Measurements from ENCODE around the gene FOXS1. TPM values are rescaled to one million over a fixed set of nuclear protein-coding genes. Genes with fewer than 3 reads are reported as not detected.

FOXS1 gene
- 1 to 10 TPM; 2.8 to 5.0 TPM for total RNA-seq
- long read RNA-seq, donor 1, partial matches to known transcripts: 0 of 4 reads
- long read RNA-seq, donor 1, other reads (novel, unspliced or antisense): 0 of 4 reads
- long read RNA-seq, donor 2, transcript FOXS1-201 (1 exons, 1,319 nt): major isoform, 12 of 12 reads
- long read RNA-seq, donor 2, partial matches to known transcripts: 0 of 12 reads
- long read RNA-seq, donor 2, other reads (novel, unspliced or antisense): 0 of 12 reads

GRCh38 chr20:31845300-31845863 is at the start of gene FOXS1:
FOXS1 (minus strand) TSS chr20:31845604; CDS start chr20:31845542, 62 bp downstream.
- no peak for DNase-seq (ENCODE audit: low spot score)

GRCh38 chr20:31890646-31891045 is 45.2 kb upstream of the FOXS1 start:
- no peak for DNase-seq (ENCODE audit: low spot score)
- intact Hi-C loops (cut with DNase I): no loop called here

More at GRCh38 chr20:31845300-31845863, at the start of gene FOXS1:
- intact Hi-C loops (cut with DNase I): loop anchor here in 1 of 2 donors (10.0 kb wide), 1 partner anchor 109 kb away; the partner anchor contains the start of gene PDRG1

- no peak for DNase-seq (ENCODE audit: low spot score)
- intact Hi-C loops (cut with DNase I): no loop called here
These were observed 38.4 kb upstream of the FOXS1 start for GRCh38 chr20:31883829-31884228.

- intact Hi-C loops (cut with DNase I): no loop called here
These were observed 36.5 kb upstream of the FOXS1 start for GRCh38 chr20:31881945-31882344.

GRCh38 chr20:31879143-31879987 is 34.0 kb upstream of the FOXS1 start:
- intact Hi-C loops (cut with DNase I): no loop called here

More at GRCh38 chr20:31881945-31882344, 36.5 kb upstream of the FOXS1 start:
- no peak for DNase-seq (ENCODE audit: low spot score)

GRCh38 chr20:31877684-31878083 is 32.3 kb upstream of the FOXS1 start:
- intact Hi-C loops (cut with DNase I): no loop called here
- DNase-seq (ENCODE audit: low spot score): no peak

More at GRCh38 chr20:31879143-31879987, 34.0 kb upstream of the FOXS1 start:
- DNase-seq (ENCODE audit: low spot score): peak; percentile 98

GRCh38 chr20:31875671-31876070 is 30.3 kb upstream of the FOXS1 start:
- no peak for DNase-seq (ENCODE audit: low spot score)
- intact Hi-C loops (cut with DNase I): no loop called here

GRCh38 chr20:31872406-31872805 is 27.0 kb upstream of the FOXS1 start:
- no peak for DNase-seq (ENCODE audit: low spot score)
- intact Hi-C loops (cut with DNase I): no loop called here

- intact Hi-C loops (cut with DNase I): no loop called here
- no peak for DNase-seq (ENCODE audit: low spot score)
These were observed 26.2 kb upstream of the FOXS1 start for GRCh38 chr20:31871618-31871954.

GRCh38 chr20:31870726-31871617 is 25.6 kb upstream of the FOXS1 start:
- peak; percentile 10 for DNase-seq (ENCODE audit: low spot score)
- intact Hi-C loops (cut with DNase I): no loop called here

GRCh38 chr20:31869942-31870725 is 24.7 kb upstream of the FOXS1 start, which contains the start of the genes DUSP15 and TTLL9:
DUSP15 (minus strand) TSS chr20:31870527; CDS start chr20:31870337, 190 bp downstream.
TTLL9 (plus strand) TSS chr20:31870634; CDS start chr20:31871127, 493 bp downstream.
- no peak for DNase-seq (ENCODE audit: low spot score)
- intact Hi-C loops (cut with DNase I): no loop called here

- DNase-seq (ENCODE audit: low spot score): no peak
- intact Hi-C loops (cut with DNase I): no loop called here
These were observed 24.2 kb upstream of the FOXS1 start for GRCh38 chr20:31869673-31869941.

- intact Hi-C loops (cut with DNase I): no loop called here
- no peak for DNase-seq (ENCODE audit: low spot score)
These were observed 23.7 kb upstream of the FOXS1 start for GRCh38 chr20:31868853-31869672.

- intact Hi-C loops (cut with DNase I): no loop called here
- peak; percentile 2 for DNase-seq (ENCODE audit: low spot score)
These were observed 20.8 kb upstream of the FOXS1 start for GRCh38 chr20:31866221-31866620.

GRCh38 chr20:31864521-31865400 is 19.4 kb upstream of the FOXS1 start:
- intact Hi-C loops (cut with DNase I): no loop called here
- peak; percentile 65 for DNase-seq (ENCODE audit: low spot score)

GRCh38 chr20:31863296-31864085 is 18.1 kb upstream of the FOXS1 start:
- intact Hi-C loops (cut with DNase I): no loop called here
- DNase-seq (ENCODE audit: low spot score): peak; percentile 38
